Esophagus squamous epithelium (tissue), 5 donors: ENCODE measurements around the gene PPP4C. TPM values are rescaled to one million over a fixed set of nuclear protein-coding genes. Genes with fewer than 3 reads are reported as not detected.

Experiments
- DNase-seq: peaks from one replicate; lab custom pipeline; 2025; lab: John Stamatoyannopoulos, UW
- H3K27ac ChIP-seq, 4 donors: fragments of 200-600 bp; sonication (generic); one replicate each; pipeline ENCODE4 v1.5.1; 2016 to 2019; ENCODE audit warnings: mild to moderate bottlenecking in 1 of 4
- H3K27me3 ChIP-seq, 4 donors: fragments of 200-600 bp; sonication (generic); 1 replicate in 3 of 4; 2 replicates in 1 of 4; pipeline versions ENCODE4 v1.5.1 to v1.6.0; 2017 to 2021; ENCODE audit warnings: antibody characterized with exemption in 1 of 4
- H3K36me3 ChIP-seq, 3 donors: fragments of 200-600 bp; sonication (generic); one replicate each; pipeline ENCODE4 v1.5.1; 2016 to 2019
- H3K4me1 ChIP-seq, 3 donors: fragments of 200-600 bp; sonication (generic); one replicate each; pipeline ENCODE4 v1.5.1; 2017 to 2019
- H3K4me3 ChIP-seq, 4 donors: fragments of 200-600 bp; sonication (generic); 1 replicate in 3 of 4; 2 replicates in 1 of 4; pipeline ENCODE4 v1.5.1; 2016 to 2019; ENCODE audit warnings: mild to moderate bottlenecking in 2 of 4, moderate library complexity in 1 of 4
- H3K9me3 ChIP-seq, 3 donors: fragments of 200-600 bp; sonication (generic); one replicate each; pipeline ENCODE4 v1.5.1; 2016 to 2019
- CTCF ChIP-seq, 6 experiments: fragments of 450-650 bp in 4 of 6; fragments of 200-600 bp in 2 of 6; sonication (generic) in 2 of 6; IDR thresholded peaks; one replicate each; pipeline ENCODE4 v1.5.1; 2016 to 2019; ENCODE audit warnings: antibody characterized with exemption in 6 of 6, mild to moderate bottlenecking in 4 of 6, moderate library complexity in 4 of 6
- POLR2A ChIP-seq, 4 donors: fragments of 450-650 bp; IDR thresholded peaks; one replicate each; pipeline ENCODE4 v1.6.1; 2017; ENCODE audit warnings: antibody characterized with exemption in 4 of 4, mild to moderate bottlenecking in 4 of 4, moderate library complexity in 3 of 4
- WGBS, 2 donors: methylation state at CpG; one replicate each; pipeline ENCODE4 v1.1.5; 2018; 5-methylcytosine and 5-hydroxymethylcytosine counted together
- intact Hi-C: fragments of 100-400 bp; cut with DNase I; formaldehyde crosslinking; loops from one replicate; pipeline ENCODE4 v1.15.0; 2022
- total RNA-seq, 4 donors: library from RNA; depleted of rRNA; stranded (reverse); fragments of >200 nt; gene quantifications; one replicate each; pipeline ENCODE4 v1.1.0, GENCODE V29; 2016
- donor health status: DM: yes; HTN: yes; CAD: no.

PPP4C gene
- total RNA-seq, 4 donors from 2014 or later = 67.9 to 100 (median 78.4) TPM

GRCh38 chr16:30095166-30096078, 19.6 kb downstream of the PPP4C start:
- 33 to 40% methylated on average over 1 of the region's 47 CpGs for WGBS, 2 donors
- H3K27ac ChIP-seq = peak overlapping the region; percentile 94 to 99 (median 98)
- peaks cover 44 to 58% (median 49%) of the 10 kb centered on the region in 3 donors for H3K4me1 ChIP-seq
- H3K36me3 ChIP-seq = peaks cover 5 to 26% (median 10%) of the 10 kb centered on the region in 3 donors
- H3K4me3 ChIP-seq = peak overlapping the region; percentile 62 to 96 (median 89)
- DNase-seq = no peak
- H3K27me3 ChIP-seq = no peaks in the 10 kb centered on the region
- intact Hi-C loops = no loop called here
- H3K9me3 ChIP-seq = peaks cover 7 to 20% (median 7%) of the 10 kb centered on the region in 3 donors
- TF ChIP-seq POLR2A (IDR thresholded peaks at IDR 0.05) (no peak), CTCF (IDR thresholded peaks at IDR 0.05) (no peak)

- Histone ChIP-seq H3K36me3 (peaks cover 5 to 26% (median 10%) of the 10 kb centered on the region in 3 donors), H3K4me1 (peaks cover 35 to 50% (median 41%) of the 10 kb centered on the region in 3 donors), H3K27me3 (no peaks in the 10 kb centered on the region), H3K27ac (peak within 1 kb of the TSS; percentile 94 to 99 (median 98)), H3K9me3 (peaks cover 7 to 20% (median 7%) of the 10 kb centered on the region in 3 donors), H3K4me3 (peak within 1 kb of the TSS; percentile 62 to 96 (median 89))
- intact Hi-C loops = no loop called here
- 44 to 85% methylated on average over 6 to 12 of the region's 77 CpGs for WGBS, 2 donors
- TF ChIP-seq POLR2A (IDR thresholded peaks at IDR 0.05) (peak in 2 of 4 donors; percentile 42 to 90), CTCF (IDR thresholded peaks at IDR 0.05) (no peak)
- DNase-seq = peak; percentile 73
These were observed 20.5 kb downstream of the PPP4C start, which contains the start of gene YPEL3 for GRCh38 chr16:30096105-30096861. Gene YPEL3 (minus strand): TSS chr16:30096213. CDS start chr16:30095482, 731 bp downstream.

- peaks cover 5 to 26% (median 10%) of the 10 kb centered on the region in 3 donors for H3K36me3 ChIP-seq
- peaks cover 7 to 20% (median 7%) of the 10 kb centered on the region in 3 donors for H3K9me3 ChIP-seq
- WGBS, 2 donors = 90 to 96% methylated on average over 11 to 13 of the region's 18 CpGs
- TF ChIP-seq CTCF (IDR thresholded peaks at IDR 0.05) (no peak), POLR2A (IDR thresholded peaks at IDR 0.05) (no peak)
- H3K4me1 ChIP-seq = peaks cover 33 to 43% (median 35%) of the 10 kb centered on the region in 3 donors
- H3K4me3 ChIP-seq = peak overlapping the region in 3 of 4 donors; percentile 88 to 96 (median 90)
- DNase-seq = no peak
- intact Hi-C loops = no loop called here
- H3K27ac ChIP-seq = peak overlapping the region; percentile 94 to 99 (median 98)
- no peaks in the 10 kb centered on the region for H3K27me3 ChIP-seq
These were observed 21.2 kb downstream of the PPP4C start for GRCh38 chr16:30096862-30097563.

GRCh38 chr16:30104090-30104489, 28.3 kb downstream of the PPP4C start:
- no peak for TF ChIP-seq POLR2A (IDR thresholded peaks at IDR 0.05)
- no peak for TF ChIP-seq CTCF (IDR thresholded peaks at IDR 0.05)
- no peaks in the 10 kb centered on the region for H3K27me3 ChIP-seq
- intact Hi-C loops = no loop called here
- H3K36me3 ChIP-seq = peaks cover 0 to 60% (median 14%) of the 10 kb centered on the region in 3 donors
- WGBS, 2 donors = 71% methylated on average over 4 of the region's 4 CpGs; no CpG with 5 or more reads in 1 of the 2 donors
- no peak for DNase-seq
- no peaks in the 10 kb centered on the region for H3K9me3 ChIP-seq
- H3K4me1 ChIP-seq = peaks cover 0 to 14% (median 0%) of the 10 kb centered on the region in 3 donors
- H3K27ac ChIP-seq = peak overlapping the region in 2 of 4 donors; percentile 2 to 3
- no peak overlapping the region for H3K4me3 ChIP-seq
